HUES64 (cell line): ENCODE measurements around the gene SEMA3C.

Experiments used
- H3K27ac ChIP-seq: 2 replicates; pipeline ENCODE4 v1.7.0; 2013; ENCODE audit warnings: low read depth, low read length, inconsistent platforms
- H3K27me3 ChIP-seq: 2 replicates; pipeline ENCODE4 v1.6.1; 2013; ENCODE audit warnings: mild to moderate bottlenecking, low read length; ENCODE audit not compliant: insufficient read depth
- H3K36me3 ChIP-seq: 2 replicates; pipeline ENCODE4 v1.6.1; 2013; ENCODE audit warnings: mild to moderate bottlenecking, low read length; ENCODE audit not compliant: insufficient read depth
- H3K4me1 ChIP-seq: 2 replicates; pipeline ENCODE4 v1.6.1; 2013; ENCODE audit warnings: mild to moderate bottlenecking, low read length, moderate library complexity; ENCODE audit not compliant: insufficient read depth
- H3K4me3 ChIP-seq: 2 replicates; pipeline ENCODE4 v1.5.1; 2013; ENCODE audit warnings: mild to moderate bottlenecking, low read length, moderate library complexity
- H3K9ac ChIP-seq: 2 replicates; pipeline ENCODE4 v1.6.1; 2013; ENCODE audit warnings: mild to moderate bottlenecking, low read depth, low read length
- H3K9me3 ChIP-seq: 2 replicates; pipeline ENCODE4 v1.6.1; 2013; ENCODE audit warnings: low read depth, low read length; ENCODE audit not compliant: insufficient read depth
- WGBS: fragments of 150-250, 120-280 bp; methylation state at CpG from one replicate; pipeline ENCODE4 v1.1.7; 2013; ENCODE audit warnings: missing lambda C conversion rate; 5-methylcytosine and 5-hydroxymethylcytosine counted together

SEMA3C gene

GRCh38 chr7:80923211-80923612, 4.4 kb upstream of the SEMA3C start:
- 94% methylated on average over 4 of the region's 4 CpGs for WGBS
- Histone ChIP-seq H3K9ac (no peak overlapping the region), H3K9me3 (no peaks in the 10 kb centered on the region), H3K4me1 (peaks cover 12% of the 10 kb centered on the region; the same call in 1 of the 2 replicates), H3K27ac (no peak overlapping the region), H3K27me3 (peaks cover 10% of the 10 kb centered on the region), H3K4me3 (no peak overlapping the region), H3K36me3 (no peaks in the 10 kb centered on the region)

- Histone ChIP-seq H3K36me3 (no peaks in the 10 kb centered on the region), H3K9me3 (no peaks in the 10 kb centered on the region), H3K4me1 (peaks cover 19% of the 10 kb centered on the region), H3K4me3 (no peak overlapping the region), H3K27ac (no peak overlapping the region), H3K27me3 (peaks cover 15% of the 10 kb centered on the region), H3K9ac (no peak overlapping the region)
- 98% methylated on average over 3 of the region's 5 CpGs for whole genome bisulfite sequencing
Observed at GRCh38 chr7:80922253-80923049, 3.6 kb upstream of the SEMA3C start.

GRCh38 chr7:80921130-80921529, 2.3 kb upstream of the SEMA3C start:
- H3K36me3 ChIP-seq = no peaks in the 10 kb centered on the region
- 94% methylated on average over 3 of the region's 3 CpGs for WGBS
- H3K4me1 ChIP-seq = peaks cover 31% of the 10 kb centered on the region
- H3K9me3 ChIP-seq = no peaks in the 10 kb centered on the region
- H3K4me3 ChIP-seq = no peak overlapping the region
- H3K27ac ChIP-seq = no peak overlapping the region
- H3K27me3 ChIP-seq = peaks cover 21% of the 10 kb centered on the region
- no peak overlapping the region for H3K9ac ChIP-seq

- Histone ChIP-seq H3K36me3 (no peaks in the 10 kb centered on the region; the same call in 1 of the 2 replicates), H3K9me3 (no peaks in the 10 kb centered on the region), H3K27me3 (peaks cover 21% of the 10 kb centered on the region), H3K27ac (peak overlapping the region; percentile 69; the same call in 1 of the 2 replicates), H3K9ac (peak overlapping the region; percentile 67), H3K4me1 (peaks cover 31% of the 10 kb centered on the region), H3K4me3 (peak overlapping the region; percentile 78)
- 1% methylated on average over 8 of the region's 8 CpGs for WGBS
Observed at GRCh38 chr7:80918399-80918798, 452 bp downstream of the SEMA3C start.

GRCh38 chr7:80916770-80917741, 1.8 kb downstream of the SEMA3C start:
- 100% methylated on average over 1 of the region's 3 CpGs for WGBS
- Histone ChIP-seq H3K9me3 (no peaks in the 10 kb centered on the region), H3K9ac (peak overlapping the region; percentile 27; the same call in 1 of the 2 replicates), H3K27me3 (peaks cover 21% of the 10 kb centered on the region), H3K4me3 (peak overlapping the region; percentile 78; the same call in 1 of the 2 replicates), H3K36me3 (no peaks in the 10 kb centered on the region; the same call in 1 of the 2 replicates), H3K27ac (no peak overlapping the region), H3K4me1 (peaks cover 28% of the 10 kb centered on the region)

- Histone ChIP-seq H3K27me3 (no peaks in the 10 kb centered on the region), H3K4me1 (no peaks in the 10 kb centered on the region), H3K4me3 (no peak overlapping the region), H3K9ac (no peak overlapping the region), H3K9me3 (no peaks in the 10 kb centered on the region), H3K36me3 (no peaks in the 10 kb centered on the region; the same call in 1 of the 2 replicates), H3K27ac (no peak overlapping the region)
- WGBS = 71% methylated on average over 1 of the region's 1 CpG
Observed at GRCh38 chr7:80910228-80910627, 8.6 kb downstream of the SEMA3C start.

GRCh38 chr7:80908360-80908797, 10.5 kb downstream of the SEMA3C start:
- Histone ChIP-seq H3K27me3 (no peaks in the 10 kb centered on the region), H3K27ac (no peak overlapping the region), H3K9ac (no peak overlapping the region), H3K4me3 (no peak overlapping the region), H3K36me3 (no peaks in the 10 kb centered on the region), H3K9me3 (no peaks in the 10 kb centered on the region), H3K4me1 (peaks cover 5% of the 10 kb centered on the region; the same call in 1 of the 2 replicates)
- 93% methylated on average over 5 of the region's 6 CpGs for WGBS

GRCh38 chr7:80907612-80908011, 11.2 kb downstream of the SEMA3C start:
- Histone ChIP-seq H3K9ac (no peak overlapping the region), H3K27ac (no peak overlapping the region), H3K9me3 (no peaks in the 10 kb centered on the region), H3K36me3 (no peaks in the 10 kb centered on the region), H3K4me3 (no peak overlapping the region), H3K4me1 (peaks cover 5% of the 10 kb centered on the region; the same call in 1 of the 2 replicates), H3K27me3 (no peaks in the 10 kb centered on the region)
- 100% methylated on average over 2 of the region's 4 CpGs for whole genome bisulfite sequencing

- Histone ChIP-seq H3K27me3 (no peaks in the 10 kb centered on the region), H3K36me3 (no peaks in the 10 kb centered on the region), H3K4me1 (peaks cover 5% of the 10 kb centered on the region; the same call in 1 of the 2 replicates), H3K9me3 (no peaks in the 10 kb centered on the region), H3K4me3 (no peak overlapping the region), H3K9ac (no peak overlapping the region), H3K27ac (no peak overlapping the region)
- 94% methylated on average over 4 of the region's 4 CpGs for WGBS
Observed at GRCh38 chr7:80907141-80907601, 11.7 kb downstream of the SEMA3C start.

- Histone ChIP-seq H3K4me3 (no peak overlapping the region), H3K9ac (no peak overlapping the region), H3K36me3 (no peaks in the 10 kb centered on the region), H3K9me3 (no peaks in the 10 kb centered on the region), H3K27ac (no peak overlapping the region), H3K4me1 (peaks cover 5% of the 10 kb centered on the region; the same call in 1 of the 2 replicates), H3K27me3 (no peaks in the 10 kb centered on the region)
- 85% methylated on average over 3 of the region's 3 CpGs for WGBS
Observed at GRCh38 chr7:80905334-80905733, 13.5 kb downstream of the SEMA3C start.
